ENCODE results near the gene GALNS.

GRCh38 chr16:88790312-88791211, 66.2 kb downstream of the GALNS start:
- TF ChIP-seq CTCF (conservative IDR thresholded peaks at IDR 0.05; ENCODE audit: low read depth in 2 of 2) (no peak), POLR2AphosphoS5 (IDR thresholded peaks at IDR 0.05; ENCODE audit: low read depth) (no peak), EZH2 (IDR thresholded peaks at IDR 0.05; ENCODE audit: low read depth, unreplicated experiment) (no peak), REST (IDR thresholded peaks at IDR 0.05; ENCODE audit: unreplicated experiment) (no peak)

Data from GM23338 (cell line).